NT2/D1 (cell line): ENCODE measurements around the gene AKT3.

ENCODE experiments used
- DNase-seq: peaks from one replicate; pipeline ENCODE4 v3.0.0-alpha.2; 2011; ENCODE audit warnings: low read depth, low spot score
- H3K27me3 ChIP-seq: 2 replicates; pipeline ENCODE4 v1.6.0; 2011; ENCODE audit warnings: mild to moderate bottlenecking; ENCODE audit not compliant: insufficient read length, insufficient read depth
- H3K36me3 ChIP-seq: 2 replicates; pipeline ENCODE4 v1.6.1; 2011; ENCODE audit warnings: mild to moderate bottlenecking, low read length, mixed read lengths; ENCODE audit not compliant: insufficient read depth, insufficient read length
- H3K4me1 ChIP-seq: 2 replicates; pipeline ENCODE4 v1.5.1; 2011; ENCODE audit not compliant: insufficient read depth, insufficient read length
- H3K4me3 ChIP-seq: 2 replicates; pipeline ENCODE4 v1.5.1; 2011; ENCODE audit warnings: low read depth; ENCODE audit not compliant: insufficient read length
- H3K9ac ChIP-seq: 2 replicates; pipeline ENCODE4 v1.6.0; 2011; ENCODE audit warnings: low read depth; ENCODE audit not compliant: insufficient read length
- H3K9me3 ChIP-seq: 2 replicates; pipeline ENCODE4 v1.5.1; 2011; ENCODE audit warnings: mild to moderate bottlenecking, low read length; ENCODE audit not compliant: insufficient read depth
- SUZ12 ChIP-seq: IDR thresholded peaks from 2 replicates; pipeline ENCODE4 v1.6.1; 2011; ENCODE audit not compliant: insufficient read length, insufficient read depth; ENCODE audit errors: extremely low read depth
- YY1 ChIP-seq: IDR thresholded peaks from 2 replicates; pipeline ENCODE4 v1.6.1; 2011; ENCODE audit not compliant: insufficient read length, insufficient read depth
- ZNF274 ChIP-seq: IDR thresholded peaks from 2 replicates; pipeline ENCODE4 v1.6.1; 2011; ENCODE audit warnings: mild to moderate bottlenecking, low read depth, low read length

The AKT3 gene

DNA sequence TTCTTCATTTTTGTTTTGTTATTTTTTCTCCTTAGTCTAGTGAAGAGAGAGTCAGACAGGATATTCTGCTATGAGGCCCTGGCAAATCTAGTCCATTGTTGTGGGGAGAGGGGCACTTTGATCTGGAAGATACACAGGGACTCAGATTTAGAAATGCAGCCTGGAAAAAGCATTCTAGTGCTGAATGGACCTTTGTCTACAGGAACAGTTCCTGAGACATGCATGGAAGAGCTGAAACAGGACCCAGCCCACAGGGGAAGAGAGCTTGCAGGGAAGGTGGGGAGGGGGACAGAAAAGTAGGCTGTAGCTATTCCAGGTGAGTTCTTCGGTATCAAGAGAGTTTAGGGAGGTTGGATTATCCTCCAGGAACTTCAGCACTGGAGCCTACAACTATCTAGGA is 98.5 kb downstream of the AKT3 start:
- no peak overlapping the region for H3K9ac ChIP-seq
- H3K36me3 ChIP-seq: no peaks in the 10 kb centered on the region
- no peak overlapping the region for H3K4me3 ChIP-seq
- H3K4me1 ChIP-seq: peaks cover 3% of the 10 kb centered on the region
- TF ChIP-seq YY1 (no peak), ZNF274 (no peak), SUZ12 (no peak)
- DNase-seq: no peak
- no peaks in the 10 kb centered on the region for H3K27me3 ChIP-seq
- no peaks in the 10 kb centered on the region for H3K9me3 ChIP-seq

DNA sequence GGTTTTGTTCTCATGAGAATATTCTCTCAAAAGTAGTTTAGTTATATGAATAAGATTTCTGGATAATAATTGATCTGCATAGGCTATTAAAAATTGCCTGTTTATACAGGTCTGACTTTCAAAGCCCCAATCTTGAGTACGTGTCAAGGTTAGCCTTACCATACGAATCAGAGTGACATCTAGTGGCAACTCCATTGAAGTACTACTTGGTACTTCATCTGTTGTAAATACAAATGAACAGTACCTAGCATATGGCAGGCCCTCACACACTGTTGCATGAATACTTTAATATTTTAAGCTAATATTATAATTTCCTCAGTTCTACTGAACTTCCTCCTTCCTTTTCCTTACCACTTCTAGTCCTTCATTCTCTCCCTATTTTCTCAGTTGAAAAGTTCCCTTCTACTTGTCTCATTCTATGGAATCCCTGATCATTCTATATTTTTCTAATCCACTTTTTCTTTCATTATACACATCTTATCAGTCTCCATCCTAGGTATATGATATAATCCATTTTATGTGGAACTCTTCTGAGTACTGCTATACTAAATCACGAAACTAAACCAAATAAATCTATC is 101.2 kb downstream of the AKT3 start:
- Histone ChIP-seq H3K36me3 (no peaks in the 10 kb centered on the region), H3K4me3 (no peak overlapping the region), H3K9me3 (no peaks in the 10 kb centered on the region), H3K4me1 (peaks cover 3% of the 10 kb centered on the region), H3K9ac (no peak overlapping the region), H3K27me3 (no peaks in the 10 kb centered on the region)
- TF ChIP-seq YY1 (no peak), SUZ12 (no peak), ZNF274 (no peak)
- peak; percentile 80 for DNase-seq

DNA sequence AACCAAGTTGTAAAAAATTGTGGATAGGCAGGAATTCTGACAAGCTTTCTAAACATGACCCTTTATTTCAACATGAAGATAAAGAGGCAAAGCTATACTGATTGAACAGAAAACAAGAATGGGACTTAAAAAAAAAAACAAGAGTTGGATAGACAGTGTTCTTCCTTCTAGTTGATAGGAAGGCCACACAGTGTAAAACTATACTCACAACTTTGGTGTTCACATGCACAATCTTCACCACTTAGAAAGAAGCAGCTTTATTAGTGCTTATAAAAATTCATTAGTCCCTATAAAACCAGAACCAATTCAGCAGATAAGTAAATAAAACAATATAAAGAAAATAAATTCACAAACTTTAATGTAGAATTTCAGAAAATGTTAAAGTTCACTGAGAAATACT is 101.8 kb downstream of the AKT3 start:
- Histone ChIP-seq H3K9me3 (peaks cover 5% of the 10 kb centered on the region; the same call in 1 of the 2 replicates), H3K4me3 (no peak overlapping the region), H3K9ac (no peak overlapping the region), H3K27me3 (no peaks in the 10 kb centered on the region), H3K36me3 (no peaks in the 10 kb centered on the region), H3K4me1 (peaks cover 3% of the 10 kb centered on the region)
- no peak for DNase-seq
- TF ChIP-seq ZNF274: no peak
- no peak for TF ChIP-seq YY1
- no peak for TF ChIP-seq SUZ12

DNA sequence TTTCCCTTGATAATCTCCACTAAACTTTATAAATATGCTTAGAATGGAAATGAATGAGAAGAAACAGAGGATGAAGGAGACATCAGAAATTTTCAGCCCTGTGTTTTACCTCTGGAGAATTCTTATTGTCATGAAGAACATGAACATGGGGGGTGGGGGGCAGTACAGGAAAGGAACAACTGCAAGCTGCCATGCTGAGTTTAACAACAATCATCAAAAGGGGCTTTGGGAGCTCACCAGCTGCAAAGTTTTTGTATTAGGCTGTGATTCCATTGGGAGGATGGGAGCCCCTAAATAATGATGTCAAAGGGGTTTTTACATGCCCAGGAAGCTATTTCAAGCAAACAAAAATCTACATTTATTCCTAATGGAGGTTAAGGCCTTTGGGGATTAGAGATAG is 103.3 kb downstream of the AKT3 start:
- Histone ChIP-seq H3K4me3 (no peak overlapping the region), H3K9ac (no peak overlapping the region)
- TF ChIP-seq SUZ12 (no peak), YY1 (no peak), ZNF274 (no peak)

DNA sequence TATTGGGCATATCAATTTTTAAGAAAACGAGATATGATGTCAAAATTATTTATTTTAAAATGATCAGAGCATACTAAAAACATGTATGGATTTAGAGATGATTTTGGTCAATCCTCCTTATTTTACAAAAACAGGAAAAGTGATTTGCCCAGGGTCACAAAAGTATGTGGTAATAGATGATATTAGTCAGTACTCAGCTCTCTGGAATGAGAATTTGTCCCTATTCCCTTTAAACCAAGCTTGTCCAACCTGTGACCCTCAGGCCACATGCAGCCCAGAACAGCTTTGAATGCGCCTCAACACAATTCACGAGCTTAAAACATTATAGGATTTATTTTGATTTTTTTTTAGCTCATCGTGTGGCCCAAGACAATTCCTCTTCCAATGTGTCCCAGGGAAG is 104.7 kb downstream of the AKT3 start:
- Histone ChIP-seq H3K27me3 (no peaks in the 10 kb centered on the region), H3K9ac (no peak overlapping the region), H3K4me3 (no peak overlapping the region), H3K36me3 (no peaks in the 10 kb centered on the region), H3K9me3 (peaks cover 12% of the 10 kb centered on the region), H3K4me1 (no peaks in the 10 kb centered on the region)
- no peak for TF ChIP-seq YY1
- TF ChIP-seq ZNF274: no peak
- no peak for TF ChIP-seq SUZ12
- no peak for DNase-seq

More for the DNA sequence above, 103.3 kb downstream of the AKT3 start:
- Histone ChIP-seq H3K4me1 (peaks cover 3% of the 10 kb centered on the region), H3K27me3 (no peaks in the 10 kb centered on the region), H3K9me3 (peaks cover 12% of the 10 kb centered on the region), H3K36me3 (no peaks in the 10 kb centered on the region)
- DNase-seq: no peak

DNA sequence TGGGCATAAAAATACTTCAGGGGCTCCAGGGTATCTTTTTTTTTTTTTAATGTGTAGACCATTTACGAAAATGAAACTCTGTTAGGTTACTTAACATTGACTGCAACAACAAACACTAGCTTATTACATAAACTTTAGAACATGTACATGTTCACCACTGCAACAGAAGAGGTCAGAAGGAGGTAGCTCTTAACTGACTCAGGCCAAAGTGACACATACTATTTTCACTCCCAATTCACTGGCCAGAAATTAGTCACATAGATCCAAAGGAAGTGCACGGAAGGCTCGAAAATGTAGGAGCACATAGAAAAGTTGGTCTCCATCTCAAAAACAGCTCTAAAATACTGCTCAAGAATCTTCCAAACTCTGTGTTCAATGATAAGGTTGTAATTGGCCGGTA is 107.2 kb downstream of the AKT3 start:
- Histone ChIP-seq H3K9ac (no peak overlapping the region), H3K4me1 (peaks cover 2% of the 10 kb centered on the region), H3K27me3 (no peaks in the 10 kb centered on the region), H3K36me3 (no peaks in the 10 kb centered on the region), H3K9me3 (peaks cover 12% of the 10 kb centered on the region), H3K4me3 (no peak overlapping the region)
- TF ChIP-seq YY1: no peak
- TF ChIP-seq SUZ12: no peak
- no peak for DNase-seq

DNA sequence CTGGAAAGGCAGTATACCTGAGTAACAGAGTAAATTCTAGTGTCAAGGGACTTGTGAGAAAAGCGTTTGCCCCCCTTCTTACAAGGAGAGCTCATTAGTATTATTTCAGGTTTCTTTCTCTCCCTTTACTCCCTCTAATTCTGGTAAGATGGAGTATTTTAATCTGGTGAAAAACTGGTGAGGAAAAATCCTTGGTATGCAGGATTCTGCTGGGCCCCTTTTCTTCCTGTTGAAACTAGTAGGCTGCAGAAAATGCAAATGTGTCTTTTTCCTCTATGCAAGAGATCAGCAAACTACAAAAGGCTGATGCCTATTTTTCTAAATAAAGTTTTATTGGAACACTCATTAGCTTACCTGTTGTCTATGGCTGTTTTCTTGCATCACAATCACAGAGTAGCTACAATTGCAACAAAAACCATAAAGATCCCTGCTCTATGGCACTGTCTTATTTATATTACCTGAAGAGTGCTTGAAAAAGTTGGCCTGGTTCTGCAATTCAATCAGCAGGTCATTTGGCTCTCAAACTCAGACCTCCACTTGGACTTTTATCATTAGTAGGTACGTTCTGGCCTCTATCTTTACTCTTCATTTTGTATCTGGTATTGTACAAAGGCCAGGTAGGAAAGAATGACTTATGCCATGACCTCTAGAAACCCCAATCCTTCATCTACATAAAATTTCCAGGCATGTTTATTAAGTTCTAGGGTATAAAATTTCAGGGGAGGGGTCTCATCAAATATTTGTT is 109.6 kb downstream of the AKT3 start:
- Histone ChIP-seq H3K9me3 (peaks cover 12% of the 10 kb centered on the region), H3K9ac (no peak overlapping the region), H3K4me3 (no peak overlapping the region), H3K36me3 (no peaks in the 10 kb centered on the region), H3K4me1 (peaks cover 2% of the 10 kb centered on the region), H3K27me3 (no peaks in the 10 kb centered on the region)
- peak; percentile 49 for DNase-seq
- TF ChIP-seq ZNF274 (no peak), SUZ12 (no peak), YY1 (no peak)
